HepG2 (cell line): ENCODE measurements around the gene LINS1. TPM values are rescaled to one million over a fixed set of nuclear protein-coding genes. Genes with fewer than 3 reads are reported as not detected.

Experiments used
- ATAC-seq: fragments of 200-7000 bp; cut with Tn5 transposase; 3 replicates; pipeline ENCODE4 v1.9.1; 2020; ENCODE audit warnings: mild to moderate bottlenecking, moderate library complexity
- BruUV-seq: library from RNA; stranded (reverse); fragments of 400-500 nt; replicated peaks from 2 replicates; lab custom pipeline; 2021; lab: Mats Ljungman, UMichigan
- CTCF ChIA-PET: fragments of 300-600 bp; formaldehyde crosslinking; extraction: SDS; loops from one replicate; lab custom pipeline; 2021; ENCODE audit warnings: low total read pairs, inconsistent platforms, low intra/inter-chr PET ratio; lab: Yijun Ruan, JAX
- POLR2A ChIA-PET: fragments of 350-600 bp; sonication (Branson Sonifier 250); formaldehyde crosslinking; loops from one replicate; lab custom pipeline; 2020; ENCODE audit warnings: antibody characterized with exemption, inconsistent platforms; lab: Yijun Ruan, JAX
- DNase-seq: peaks from one replicate; pipeline ENCODE4 v3.0.0-alpha.2; 2015; ENCODE audit warnings: low spot score
- FAIRE-seq: peaks from 3 replicates; lab custom pipeline; 2011; peaks lifted over from hg19 to GRCh38; lab: Jason Lieb, UNC
- H2AFZ ChIP-seq: one replicate; pipeline ENCODE4 v1.6.1; 2011; ENCODE audit warnings: low read length, inconsistent platforms
- H3K27ac ChIP-seq: fragments of 300-600 bp; 3 replicates; pipeline ENCODE4 v1.8.0; 2011; ENCODE audit warnings: mixed run types, mild to moderate bottlenecking, mixed read lengths, low read length, inconsistent platforms; ENCODE audit not compliant: insufficient read depth; ENCODE audit errors: extremely low read length
- H3K27me3 ChIP-seq, 2 experiments: fragments of 200-600 bp in 1 of 2; 2 replicates in 1 of 2; 3 replicates in 1 of 2; pipeline versions ENCODE4 v1.6.0 to v1.8.0; 2011; ENCODE audit warnings: low read length in 2 of 2, mild to moderate bottlenecking in 2 of 2, moderate library complexity in 2 of 2, inconsistent platforms in 1 of 2; ENCODE audit not compliant: insufficient read depth in 2 of 2, control insufficient read depth in 1 of 2
- H3K36me3 ChIP-seq, 2 experiments: fragments of 200-600 bp in 1 of 2; replicated peaks in 1 of 2; 2 replicates in 1 of 2; 3 replicates in 1 of 2; pipeline versions ENCODE4 v1.5.1 to v1.8.0; 2011; ENCODE audit warnings: low read length in 2 of 2, inconsistent platforms in 1 of 2; ENCODE audit not compliant: insufficient read depth in 2 of 2, control insufficient read depth in 1 of 2
- H3K4me1 ChIP-seq: 2 replicates; pipeline ENCODE4 v1.5.1; 2012; ENCODE audit warnings: low read length, inconsistent platforms; ENCODE audit not compliant: insufficient read depth
- H3K4me2 ChIP-seq: 2 replicates; pipeline ENCODE4 v1.6.0; 2011; ENCODE audit warnings: low read depth, low read length, inconsistent platforms
- H3K4me3 ChIP-seq, 3 experiments: fragments of 200-600 bp in 1 of 3; sonication (generic), shearing (Covaris generic) in 1 of 3; replicated peaks in 1 of 3; 2 replicates each; pipeline ENCODE4 v1.5.1; 2011 to 2016; ENCODE audit warnings: low read length in 3 of 3, inconsistent platforms in 2 of 3, low read depth in 2 of 3, mild to moderate bottlenecking in 2 of 3, control low read depth in 1 of 3, mixed read lengths in 1 of 3; ENCODE audit not compliant: insufficient read depth in 1 of 3
- H3K79me2 ChIP-seq: one replicate; pipeline ENCODE4 v1.6.1; 2011; ENCODE audit warnings: low read length, inconsistent platforms; ENCODE audit not compliant: insufficient read depth
- H3K9ac ChIP-seq: 2 replicates; pipeline ENCODE4 v1.6.0; 2011; ENCODE audit warnings: mild to moderate bottlenecking, low read depth, low read length, inconsistent platforms; ENCODE audit not compliant: insufficient read depth
- H3K9me3 ChIP-seq: 2 replicates; pipeline ENCODE4 v1.5.1; 2012; ENCODE audit warnings: mild to moderate bottlenecking, low read length
- H4K20me1 ChIP-seq: 2 replicates; pipeline ENCODE4 v1.6.0; 2011; ENCODE audit warnings: inconsistent platforms, mild to moderate bottlenecking, low read length, moderate library complexity; ENCODE audit not compliant: insufficient read depth
- ARNTL ChIP-seq: sonication (generic); formaldehyde crosslinking; IDR thresholded peaks from 2 replicates; pipeline ENCODE4 v1.4.0; 2020; ENCODE audit warnings: mild to moderate bottlenecking, missing genetic modification reagents
- GATA4 ChIP-seq: sonication (generic); IDR thresholded peaks from 2 replicates; pipeline ENCODE4 v1.6.1; 2016; ENCODE audit warnings: antibody characterized with exemption, low read depth, borderline replicate concordance
- JUNB ChIP-seq: sonication (generic); formaldehyde crosslinking; IDR thresholded peaks from 2 replicates; pipeline ENCODE4 v1.8.0; 2022; ENCODE audit warnings: missing genetic modification reagents, mild to moderate bottlenecking, borderline replicate concordance
- JUND ChIP-seq: sonication (generic); formaldehyde crosslinking; IDR thresholded peaks from 2 replicates; pipeline ENCODE4 v1.8.0; 2022; ENCODE audit warnings: mild to moderate bottlenecking, missing genetic modification reagents
- MIER3 ChIP-seq: IDR thresholded peaks from 2 replicates; pipeline ENCODE4 v1.6.1; 2016; ENCODE audit warnings: missing compliant biosample characterization, borderline replicate concordance
- RARA ChIP-seq: IDR thresholded peaks from 2 replicates; pipeline ENCODE4 v1.6.1; 2016; ENCODE audit warnings: missing genetic modification reagents, missing compliant biosample characterization
- SRSF1 ChIP-seq: fragments of 200-400 bp; formaldehyde crosslinking; optimal IDR thresholded peaks from 2 replicates; pipeline ENCODE3; 2017; ENCODE audit warnings: mild to moderate bottlenecking, low read depth, low read length, moderate library complexity
- TGIF2 ChIP-seq: IDR thresholded peaks from 2 replicates; pipeline ENCODE4 v1.6.1; 2016; ENCODE audit warnings: control low read depth, missing compliant biosample characterization
- USF2 ChIP-seq, 2 experiments: sonication (generic) in 1 of 2; formaldehyde crosslinking in 1 of 2; IDR thresholded peaks; 2 replicates each; pipeline versions ENCODE4 v1.5.1 to v1.6.1; 2011 to 2020; ENCODE audit warnings: borderline replicate concordance in 1 of 2, low read depth in 1 of 2, low read length in 1 of 2, mild to moderate bottlenecking in 1 of 2, missing genetic modification reagents in 1 of 2, moderate library complexity in 1 of 2
- ZBTB33 ChIP-seq: sonication (generic); formaldehyde crosslinking; IDR thresholded peaks from 2 replicates; pipeline ENCODE4 v1.4.0; 2020; ENCODE audit warnings: missing genetic modification reagents
- ZBTB49 ChIP-seq: sonication (generic); formaldehyde crosslinking; IDR thresholded peaks from 2 replicates; pipeline ENCODE4 v1.4.0; 2020; ENCODE audit warnings: missing genetic modification reagents, borderline replicate concordance
- ZNF296 ChIP-seq: sonication (generic); formaldehyde crosslinking; conservative IDR thresholded peaks from 2 replicates; pipeline ENCODE4 v1.5.0; 2020; ENCODE audit warnings: mild to moderate bottlenecking, missing genetic modification reagents
- ZNF383 ChIP-seq: sonication (generic); formaldehyde crosslinking; IDR thresholded peaks from 2 replicates; pipeline ENCODE4 v1.4.0; 2020; ENCODE audit warnings: missing genetic modification reagents, mild to moderate bottlenecking, borderline replicate concordance
- ZSCAN29 ChIP-seq: sonication (generic); formaldehyde crosslinking; conservative IDR thresholded peaks from 2 replicates; pipeline ENCODE4 v1.4.0; 2020; ENCODE audit warnings: mild to moderate bottlenecking, missing genetic modification reagents
- WGBS: methylation state at CpG from one replicate; pipeline ENCODE4 v1.1.6; 2017; ENCODE audit warnings: low lambda C conversion rate; 5-methylcytosine and 5-hydroxymethylcytosine counted together
- in situ Hi-C: cut with HindIII; loops from 2 replicates; pipeline ENCODE4 v1.10.0; 2017; ENCODE audit warnings: low pct_unique_long_range_greater_than_20kb; ENCODE audit not compliant: extremely low pct_ligation_motif_present
- intact Hi-C: fragments of 100-400 bp; cut with micrococcal nuclease; formaldehyde crosslinking; loops from one replicate; pipeline ENCODE4 v1.10.0; 2022; ENCODE audit not compliant: unreplicated experiment
- polyA plus RNA-seq, 8 experiments: library from polyadenylated mRNA; depleted of rRNA in 3 of 8; stranded (reverse) in 7 of 8; unstranded in 1 of 8; fragments of >200 nt; fragmentation: Illumina TruSeq in 4 of 8; extraction: Trizol in 4 of 8; gene quantifications; 2 replicates each; pipeline versions ENCODE4 v1.2.1 to v1.2.3, GENCODE V29; 2011 to 2016; ENCODE audit warnings: low read depth in 4 of 8, missing spikeins in 1 of 8, mixed read lengths in 1 of 8; ENCODE audit not compliant: insufficient read depth in 1 of 8
- total RNA-seq, 5 experiments: library from RNA; depleted of rRNA; stranded (reverse); fragments of >200 nt; fragmentation: Illumina TruSeq; extraction: Trizol; gene quantifications; 2 replicates each; pipeline ENCODE4 v1.2.3, GENCODE V29; 2016; ENCODE audit warnings: low read depth in 1 of 5
- TF ChIP-seq, protein P1 (sequence below): IDR thresholded peaks from 2 replicates; pipeline ENCODE4 v1.6.1; 2016; ENCODE audit warnings: missing biosample characterization, missing genetic modification reagents, low read depth

The LINS1 gene
- total and polyA plus RNA-seq, 2 of the 13 experiments (the other 11 are each of a cell fraction or from before 2014, with no cell fraction given), result 9.8 to 10.4 TPM

DNA sequence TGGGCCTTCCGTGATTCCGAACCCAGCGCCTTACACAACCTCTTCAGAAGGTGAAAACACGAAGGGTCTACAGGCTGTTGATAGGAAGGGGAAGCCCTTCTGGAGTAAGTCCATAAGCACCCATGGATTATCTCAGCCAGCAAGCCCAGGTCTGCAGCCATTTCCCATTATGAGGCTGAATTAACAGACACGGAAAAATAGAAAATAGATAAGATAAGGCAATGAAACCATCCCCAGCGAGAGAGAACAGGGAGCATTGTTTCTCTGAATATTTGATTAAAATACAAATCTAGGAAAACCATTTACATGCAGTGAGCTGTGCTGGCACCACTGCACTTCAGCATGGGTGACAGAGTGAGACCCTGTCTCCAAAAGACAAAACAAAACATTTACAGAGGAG lies 57.0 kb downstream of the LINS1 start (continued):
- TF ChIP-seq JUND (CRISPR knock-in tag) (no peak), ZSCAN29 (CRISPR knock-in tag) (no peak), ZNF296 (CRISPR knock-in tag) (no peak)

DNA sequence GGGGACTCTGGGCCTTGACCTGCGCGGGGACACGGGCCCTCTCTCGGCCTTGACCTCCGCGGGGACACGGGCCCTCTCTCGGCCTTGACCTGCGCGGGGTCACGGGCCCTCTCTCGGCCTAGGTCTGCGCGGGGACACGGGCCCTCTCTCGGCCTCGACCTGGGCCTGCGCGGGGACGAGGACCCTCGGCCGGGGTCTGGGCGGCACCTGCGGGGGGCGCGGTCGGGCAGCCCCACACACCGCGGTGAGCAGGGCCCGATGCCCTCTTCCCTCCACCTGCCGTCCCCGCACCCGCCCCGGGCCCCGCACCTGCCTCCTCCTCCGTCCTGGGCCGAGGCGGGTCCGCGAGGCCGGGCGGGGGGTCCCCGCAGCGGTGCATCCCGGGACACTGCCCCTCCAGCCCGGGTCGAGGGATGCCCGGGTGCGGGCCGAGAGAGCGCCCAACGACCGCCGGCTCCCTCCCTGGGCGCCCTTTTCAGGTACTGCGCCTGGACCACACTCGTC lies 57.6 kb downstream of the LINS1 start:
- Histone ChIP-seq H3K36me3 (no peaks in the 10 kb centered on the region), H3K4me2 (no peak overlapping the region), H3K79me2 (no peaks in the 10 kb centered on the region), H3K9me3 (no peaks in the 10 kb centered on the region), H3K9ac (no peak overlapping the region), H3K4me1 (no peaks in the 10 kb centered on the region)
- no peak for ATAC-seq
- intact Hi-C loops, result no loop called here
- ChIA-PET CTCF (no interaction called here), POLR2A (no interaction called here)
- in situ Hi-C loops, result no loop called here
- 80% methylated on average over 38 of the region's 57 CpGs for WGBS
- TF ChIP-seq SRSF1 (no peak), MIER3 (CRISPR knock-in tag) (no peak), RARA (CRISPR knock-in tag) (no peak), JUNB (CRISPR knock-in tag) (no peak), ARNTL (no peak), ZBTB33 (no peak), ZBTB49 (CRISPR knock-in tag) (no peak), USF2 (IDR thresholded peaks at IDR 0.05; ENCODE audit: low read depth, low read length) (no peak), USF2 (CRISPR knock-in tag; IDR thresholded peaks at IDR 0.05; ENCODE audit: borderline replicate concordance) (no peak), TGIF2 (CRISPR knock-in tag) (no peak), GATA4 (no peak), ZNF383 (CRISPR knock-in tag) (no peak)
- TF ChIP-seq, protein P1, sequence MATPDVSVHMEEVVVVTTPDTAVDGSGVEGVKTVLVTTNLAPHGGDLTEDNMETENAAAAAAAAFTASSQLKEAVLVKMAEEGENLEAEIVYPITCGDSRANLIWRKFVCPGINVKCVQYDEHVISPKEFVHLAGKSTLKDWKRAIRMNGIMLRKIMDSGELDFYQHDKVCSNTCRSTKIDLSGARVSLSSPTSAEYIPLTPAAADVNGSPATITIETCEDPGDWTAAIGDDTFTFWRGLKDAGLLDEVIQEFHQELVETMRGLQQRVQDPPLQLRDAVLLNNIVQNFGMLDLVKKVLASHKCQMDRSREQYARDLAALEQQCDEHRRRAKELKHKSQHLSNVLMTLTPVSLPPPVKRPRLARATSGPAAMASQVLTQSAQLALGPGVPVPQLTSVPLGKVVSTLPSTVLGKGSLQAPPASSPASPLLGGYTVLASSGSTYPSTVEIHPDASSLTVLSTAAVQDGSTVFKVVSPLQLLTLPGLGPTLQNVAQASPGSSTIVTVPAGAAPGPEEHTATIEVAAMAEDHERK (CRISPR knock-in tag), result no peak
- TF ChIP-seq, all 625 proteins: peak for 0
- no peak for FAIRE-seq
- Histone ChIP-seq H3K27me3 (no peaks in the 10 kb centered on the region), H2AFZ (no peak overlapping the region), H3K4me3 (no peak overlapping the region), H3K27ac (no peak overlapping the region), H4K20me1 (no peaks in the 10 kb centered on the region)
- BruUV-seq, result no TSS peak
- no peak for DNase-seq
